SU-DHL-6 (cell line): ENCODE results near the gene RMP24.

Experiments
- H2AFZ ChIP-seq: fragments of 200-600 bp; sonication (generic); 2 replicates; pipeline ENCODE4 v1.6.1; 2014; ENCODE audit warnings: low read depth, mild to moderate bottlenecking, moderate library complexity, mixed read lengths, antibody characterized with exemption, low read length; ENCODE audit not compliant: severe bottlenecking
- H3F3A ChIP-seq: fragments of 200-600 bp; shearing (Covaris generic); 2 replicates; pipeline ENCODE4 v1.6.0; 2016; ENCODE audit warnings: antibody characterized with exemption, mild to moderate bottlenecking; ENCODE audit not compliant: insufficient read depth
- H3K27ac ChIP-seq: fragments of 200-600 bp; sonication (generic); 2 replicates; pipeline ENCODE4 v1.5.1; 2016; ENCODE audit warnings: low read depth, mild to moderate bottlenecking, low read length, moderate library complexity, mixed read lengths
- H3K27me3 ChIP-seq: fragments of 200-600 bp; sonication (generic), shearing (Covaris generic); 2 replicates; pipeline ENCODE4 v1.6.0; 2014; ENCODE audit warnings: mild to moderate bottlenecking, low read length
- H3K36me3 ChIP-seq: fragments of 200-600 bp; sonication (generic); 2 replicates; pipeline ENCODE4 v1.6.1; 2014; ENCODE audit warnings: mild to moderate bottlenecking, low read length, mixed read lengths
- H3K4me2 ChIP-seq: fragments of 300-600, 200-600 bp; shearing (Covaris generic), sonication (generic); 2 replicates; pipeline ENCODE4 v1.6.0; 2014; ENCODE audit warnings: low read length, low read depth, mild to moderate bottlenecking; ENCODE audit not compliant: poor library complexity, severe bottlenecking
- H3K4me3 ChIP-seq: fragments of 200-600 bp; sonication (generic); 2 replicates; pipeline ENCODE4 v1.5.1; 2014; ENCODE audit warnings: antibody characterized with exemption, low read length, mild to moderate bottlenecking, mixed read lengths; ENCODE audit not compliant: insufficient read depth, poor library complexity, severe bottlenecking
- H3K79me2 ChIP-seq: fragments of 200-600 bp; sonication (generic); 2 replicates; pipeline ENCODE4 v1.6.1; 2014; ENCODE audit warnings: mild to moderate bottlenecking, low read length, moderate library complexity; ENCODE audit not compliant: insufficient read depth
- H3K9ac ChIP-seq: fragments of 200-600 bp; sonication (generic); 2 replicates; pipeline ENCODE4 v1.7.0; 2014; ENCODE audit warnings: mild to moderate bottlenecking, low read length
- H3K9me2 ChIP-seq: fragments of 200-600 bp; sonication (generic); replicated peaks from 2 replicates; pipeline ENCODE4 v1.6.1; 2014; ENCODE audit warnings: low read length; ENCODE audit not compliant: insufficient read depth
- H3K9me3 ChIP-seq: fragments of 200-600 bp; sonication (generic); 2 replicates; pipeline ENCODE4 v1.6.1; 2014; ENCODE audit warnings: low read length, mixed read lengths; ENCODE audit not compliant: insufficient read depth
- H4K20me1 ChIP-seq: fragments of 200-600 bp; sonication (generic); 2 replicates; pipeline ENCODE4 v1.6.1; 2014; ENCODE audit warnings: low read depth, mild to moderate bottlenecking, antibody characterized with exemption, low read length, moderate library complexity, mixed read lengths
- EZH2phosphoT487 ChIP-seq: fragments of 200-600 bp; sonication (generic), shearing (Covaris generic); conservative IDR thresholded peaks from 2 replicates; pipeline ENCODE4 v1.6.1; 2018; ENCODE audit warnings: mild to moderate bottlenecking, antibody characterized with exemption, low read length, moderate library complexity, mixed read lengths
- TF ChIP-seq, protein P1 (sequence below): fragments of 200-600 bp; sonication (generic); IDR thresholded peaks from one replicate; pipeline ENCODE4 v1.5.1; 2017; ENCODE audit warnings: antibody characterized with exemption, mild to moderate bottlenecking, low read length, moderate library complexity; ENCODE audit not compliant: insufficient read depth, poor library complexity, severe bottlenecking

Gene RMP24

DNA sequence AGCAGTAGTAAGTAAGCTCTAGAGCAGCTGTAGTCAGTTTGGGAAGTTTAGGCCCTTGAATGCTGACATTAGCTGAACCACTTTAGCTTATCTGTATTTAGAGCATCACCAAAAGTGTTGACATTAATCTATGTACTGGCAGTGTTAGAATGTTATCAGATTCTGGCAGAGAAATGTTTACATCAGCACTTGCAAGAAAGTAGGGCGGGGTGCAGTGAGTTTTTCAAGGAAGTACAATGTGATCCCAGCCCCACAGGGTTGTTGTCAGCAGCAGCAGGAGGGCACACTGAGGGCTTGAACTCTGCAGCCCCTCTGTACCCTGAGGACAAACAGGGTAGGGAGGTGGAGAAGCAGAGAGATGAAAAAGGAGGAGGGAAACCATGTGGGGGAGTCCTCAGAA, 35.5 kb upstream of the RMP24 start:
- Histone ChIP-seq H2AFZ (no peak overlapping the region), H3K4me3 (no peak overlapping the region), H4K20me1 (no peaks in the 10 kb centered on the region), H3K9ac (no peak overlapping the region), H3K27ac (no peak overlapping the region), H3K4me2 (no peak overlapping the region), H3K79me2 (no peaks in the 10 kb centered on the region), H3K9me2 (no peaks in the 10 kb centered on the region), H3K36me3 (no peaks in the 10 kb centered on the region), H3K9me3 (no peaks in the 10 kb centered on the region), H3K27me3 (no peaks in the 10 kb centered on the region), H3F3A (no peaks in the 10 kb centered on the region)
- no peak for TF ChIP-seq EZH2phosphoT487
- TF ChIP-seq, protein P1, sequence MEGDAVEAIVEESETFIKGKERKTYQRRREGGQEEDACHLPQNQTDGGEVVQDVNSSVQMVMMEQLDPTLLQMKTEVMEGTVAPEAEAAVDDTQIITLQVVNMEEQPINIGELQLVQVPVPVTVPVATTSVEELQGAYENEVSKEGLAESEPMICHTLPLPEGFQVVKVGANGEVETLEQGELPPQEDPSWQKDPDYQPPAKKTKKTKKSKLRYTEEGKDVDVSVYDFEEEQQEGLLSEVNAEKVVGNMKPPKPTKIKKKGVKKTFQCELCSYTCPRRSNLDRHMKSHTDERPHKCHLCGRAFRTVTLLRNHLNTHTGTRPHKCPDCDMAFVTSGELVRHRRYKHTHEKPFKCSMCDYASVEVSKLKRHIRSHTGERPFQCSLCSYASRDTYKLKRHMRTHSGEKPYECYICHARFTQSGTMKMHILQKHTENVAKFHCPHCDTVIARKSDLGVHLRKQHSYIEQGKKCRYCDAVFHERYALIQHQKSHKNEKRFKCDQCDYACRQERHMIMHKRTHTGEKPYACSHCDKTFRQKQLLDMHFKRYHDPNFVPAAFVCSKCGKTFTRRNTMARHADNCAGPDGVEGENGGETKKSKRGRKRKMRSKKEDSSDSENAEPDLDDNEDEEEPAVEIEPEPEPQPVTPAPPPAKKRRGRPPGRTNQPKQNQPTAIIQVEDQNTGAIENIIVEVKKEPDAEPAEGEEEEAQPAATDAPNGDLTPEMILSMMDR = no peak

DNA sequence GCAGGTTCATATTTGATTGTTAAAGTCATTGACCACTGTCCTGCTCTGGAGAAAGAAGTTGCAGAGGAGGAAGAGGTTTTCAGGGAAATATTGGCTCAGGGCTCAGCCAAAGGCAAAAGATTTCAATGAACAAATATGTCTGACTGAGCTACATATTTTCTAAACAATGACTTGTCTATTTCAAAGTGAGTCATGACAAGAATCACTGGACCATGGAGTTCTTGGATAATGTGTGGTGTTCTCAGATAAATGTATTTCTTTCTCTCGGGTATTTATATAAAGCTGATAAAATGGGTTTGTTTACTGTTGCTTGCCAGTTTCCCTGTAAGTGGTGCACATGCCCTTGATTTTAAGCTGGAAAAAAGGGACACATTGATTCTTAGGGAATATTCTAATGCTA, 34.3 kb upstream of the RMP24 start:
- no peak for TF ChIP-seq EZH2phosphoT487
- TF ChIP-seq, protein P1 = no peak
- no peak overlapping the region for H2AFZ ChIP-seq

DNA sequence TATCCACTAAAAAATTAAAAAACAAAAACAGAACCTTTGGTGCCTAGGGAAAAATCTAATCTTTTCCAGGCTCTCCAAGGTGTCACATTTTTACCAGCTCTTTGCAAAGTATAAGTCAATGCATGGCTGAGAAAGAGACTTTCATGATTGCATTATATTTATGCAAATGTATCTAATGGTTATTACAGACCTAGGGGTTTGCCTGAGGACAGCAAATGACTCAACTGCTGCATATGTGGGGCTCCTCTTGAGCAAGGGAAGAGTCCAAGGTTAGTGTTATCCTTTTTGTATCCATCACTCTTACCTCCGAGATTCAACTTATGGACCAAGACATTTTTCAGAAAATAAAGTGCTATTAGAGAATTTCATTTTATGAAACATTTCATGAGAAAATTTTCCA, 33.9 kb upstream of the RMP24 start:
- H3K79me2 ChIP-seq = no peaks in the 10 kb centered on the region
- no peaks in the 10 kb centered on the region for H3K36me3 ChIP-seq
- no peak for TF ChIP-seq EZH2phosphoT487
- TF ChIP-seq, protein P1 = no peak
- H3K4me2 ChIP-seq = no peak overlapping the region
- H2AFZ ChIP-seq = no peak overlapping the region
- no peaks in the 10 kb centered on the region for H3K9me2 ChIP-seq
- H3K9me3 ChIP-seq = no peaks in the 10 kb centered on the region
- no peaks in the 10 kb centered on the region for H3K27me3 ChIP-seq
- no peak overlapping the region for H3K4me3 ChIP-seq
- no peak overlapping the region for H3K27ac ChIP-seq
- no peaks in the 10 kb centered on the region for H4K20me1 ChIP-seq
- H3F3A ChIP-seq = no peaks in the 10 kb centered on the region
- H3K9ac ChIP-seq = no peak overlapping the region

More for the DNA sequence above, 34.3 kb upstream of the RMP24 start:
- Histone ChIP-seq H3K36me3 (no peaks in the 10 kb centered on the region), H3K4me2 (no peak overlapping the region), H3K27ac (no peak overlapping the region), H3K27me3 (no peaks in the 10 kb centered on the region), H3K79me2 (no peaks in the 10 kb centered on the region), H3K9me3 (no peaks in the 10 kb centered on the region), H3K4me3 (no peak overlapping the region), H3K9ac (no peak overlapping the region), H4K20me1 (no peaks in the 10 kb centered on the region), H3K9me2 (no peaks in the 10 kb centered on the region), H3F3A (no peaks in the 10 kb centered on the region)

DNA sequence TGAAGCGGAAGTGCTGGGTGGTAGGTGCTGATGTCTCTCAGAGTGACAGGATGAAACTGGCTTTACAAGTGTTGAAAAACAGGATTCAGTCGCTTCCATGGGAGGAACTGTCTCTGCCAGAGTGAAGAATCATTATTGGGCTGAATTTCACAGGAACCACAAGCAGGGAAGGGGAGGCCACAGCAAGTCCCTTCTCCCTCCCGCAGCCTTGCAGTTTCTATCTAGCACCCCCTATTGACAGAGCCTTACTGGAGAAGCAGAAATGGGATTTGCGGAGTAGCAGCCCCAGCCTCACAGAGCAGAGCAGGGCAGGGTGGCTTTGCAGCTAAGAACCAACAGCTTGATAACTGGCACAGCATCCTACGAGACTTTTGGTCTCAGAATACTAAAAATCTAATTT, 33.3 kb upstream of the RMP24 start:
- TF ChIP-seq EZH2phosphoT487 = no peak
- TF ChIP-seq, protein P1 = peak; percentile 13
- H3F3A ChIP-seq = no peaks in the 10 kb centered on the region
- no peak overlapping the region for H3K4me2 ChIP-seq
- no peaks in the 10 kb centered on the region for H3K9me3 ChIP-seq
- no peaks in the 10 kb centered on the region for H3K79me2 ChIP-seq
- H2AFZ ChIP-seq = no peak overlapping the region
- no peaks in the 10 kb centered on the region for H3K27me3 ChIP-seq
- H4K20me1 ChIP-seq = no peaks in the 10 kb centered on the region
- no peak overlapping the region for H3K27ac ChIP-seq
- H3K9ac ChIP-seq = no peak overlapping the region
- H3K9me2 ChIP-seq = no peaks in the 10 kb centered on the region
- no peak overlapping the region for H3K4me3 ChIP-seq
- H3K36me3 ChIP-seq = no peaks in the 10 kb centered on the region
